WTC11 (cell line): ENCODE data around the gene FMNL2. TPM values are rescaled to one million over a fixed set of nuclear protein-coding genes. Genes with fewer than 3 reads are reported as not detected.

Source experiments
- ATAC-seq: fragments of 200-7000 bp; cut with Tn5 transposase; 2 replicates; pipeline ENCODE4 v1.10.0; 2021; ENCODE audit warnings: mild to moderate bottlenecking, moderate library complexity
- CTCF ChIA-PET: fragments of 300-600 bp; sonication (Branson Sonifier 250); formaldehyde crosslinking; loops from one replicate; lab custom pipeline; 2021; ENCODE audit warnings: antibody characterized with exemption; lab: Charles Lee
- POLR2A ChIA-PET: fragments of 350-600 bp; sonication (Branson Sonifier 250); formaldehyde crosslinking; loops from one replicate; lab custom pipeline; 2021; ENCODE audit warnings: antibody characterized with exemption; lab: Charles Lee
- DNase-seq: peaks from one replicate; pipeline ENCODE4 v3.0.0; 2021; ENCODE audit warnings: low spot score
- H3K27ac Mint-ChIP-seq: 2 replicates; pipeline ENCODE4 v1.8.0; 2021; ENCODE audit warnings: mixed read lengths
- H3K27me3 Mint-ChIP-seq: 2 replicates; pipeline ENCODE4 v1.8.0; 2021; ENCODE audit warnings: low read depth, mild to moderate bottlenecking, moderate library complexity, mixed read lengths
- H3K36me3 Mint-ChIP-seq: 2 replicates; pipeline ENCODE4 v1.8.0; 2021; ENCODE audit warnings: mixed read lengths
- H3K4me1 Mint-ChIP-seq: 2 replicates; pipeline ENCODE4 v1.8.0; 2022; ENCODE audit warnings: mixed read lengths
- H3K4me3 Mint-ChIP-seq: 2 replicates; pipeline ENCODE4 v1.8.0; 2021; ENCODE audit warnings: mild to moderate bottlenecking, moderate library complexity, mixed read lengths
- H3K9me3 Mint-ChIP-seq: 2 replicates; pipeline ENCODE4 v1.8.0; 2021; ENCODE audit warnings: mixed read lengths
- CREM ChIP-seq: sonication (generic); formaldehyde crosslinking; IDR thresholded peaks from 2 replicates; pipeline ENCODE4 v1.8.1; 2022; ENCODE audit warnings: mild to moderate bottlenecking, missing genetic modification reagents, moderate library complexity
- ERG ChIP-seq: fragments of 250-450 bp; sonication (Bioruptor Pico); IDR thresholded peaks from 2 replicates; pipeline ENCODE4 v1.8.0; 2021; ENCODE audit warnings: mild to moderate bottlenecking
- ESRRA ChIP-seq: sonication (generic); formaldehyde crosslinking; IDR thresholded peaks from 2 replicates; pipeline ENCODE4 v1.8.1; 2022; ENCODE audit warnings: mild to moderate bottlenecking, missing genetic modification reagents, borderline replicate concordance
- ETV6 ChIP-seq: sonication (generic); formaldehyde crosslinking; IDR thresholded peaks from 2 replicates; pipeline ENCODE4 v1.8.1; 2022; ENCODE audit warnings: mild to moderate bottlenecking, missing genetic modification reagents
- FOXK1 ChIP-seq: sonication (generic); formaldehyde crosslinking; IDR thresholded peaks from 2 replicates; pipeline ENCODE4 v1.8.0; 2022; ENCODE audit warnings: mild to moderate bottlenecking, moderate library complexity, missing genetic modification reagents
- FOXP4 ChIP-seq: sonication (generic); formaldehyde crosslinking; IDR thresholded peaks from 2 replicates; pipeline ENCODE4 v1.8.0; 2022; ENCODE audit warnings: mild to moderate bottlenecking, missing genetic modification reagents
- IRF1 ChIP-seq: sonication (generic); formaldehyde crosslinking; IDR thresholded peaks from 2 replicates; pipeline ENCODE4 v1.8.0; 2023; ENCODE audit warnings: missing genetic modification reagents
- KAT7 ChIP-seq: sonication (generic); formaldehyde crosslinking; IDR thresholded peaks from 2 replicates; pipeline ENCODE4 v1.8.1; 2023; ENCODE audit warnings: missing genetic modification reagents, mild to moderate bottlenecking, borderline replicate concordance
- NR1H2 ChIP-seq: sonication (generic); formaldehyde crosslinking; IDR thresholded peaks from 2 replicates; pipeline ENCODE4 v1.9.0; 2021; ENCODE audit warnings: mild to moderate bottlenecking, moderate library complexity, missing genetic modification reagents
- PREB ChIP-seq: sonication (generic); formaldehyde crosslinking; IDR thresholded peaks from 2 replicates; pipeline ENCODE4 v1.8.1; 2022; ENCODE audit warnings: mild to moderate bottlenecking, missing genetic modification reagents, moderate library complexity, borderline replicate concordance
- SMAD4 ChIP-seq: sonication (generic); formaldehyde crosslinking; IDR thresholded peaks from 2 replicates; pipeline ENCODE4 v1.8.0; 2022; ENCODE audit warnings: mild to moderate bottlenecking, missing genetic modification reagents
- SP1 ChIP-seq: sonication (generic); formaldehyde crosslinking; conservative IDR thresholded peaks from 2 replicates; pipeline ENCODE4 v1.8.1; 2022; ENCODE audit warnings: missing genetic modification reagents
- TEAD4 ChIP-seq: sonication (generic); formaldehyde crosslinking; IDR thresholded peaks from 2 replicates; pipeline ENCODE4 v1.8.0; 2022; ENCODE audit warnings: mild to moderate bottlenecking, missing genetic modification reagents
- USF2 ChIP-seq: sonication (generic); formaldehyde crosslinking; IDR thresholded peaks from 2 replicates; pipeline ENCODE4 v1.8.1; 2023; ENCODE audit warnings: mild to moderate bottlenecking, missing genetic modification reagents, moderate library complexity
- ZBTB21 ChIP-seq: sonication (generic); formaldehyde crosslinking; IDR thresholded peaks from 2 replicates; pipeline ENCODE4 v1.8.1; 2023; ENCODE audit warnings: mild to moderate bottlenecking, missing genetic modification reagents, borderline replicate concordance
- ZNF219 ChIP-seq: sonication (generic); formaldehyde crosslinking; IDR thresholded peaks from 2 replicates; pipeline ENCODE4 v1.8.0; 2023; ENCODE audit warnings: missing genetic modification reagents, mild to moderate bottlenecking, borderline replicate concordance
- ZNF263 ChIP-seq: sonication (generic); formaldehyde crosslinking; IDR thresholded peaks from 2 replicates; pipeline ENCODE4 v1.8.1; 2022; ENCODE audit warnings: low read depth, mild to moderate bottlenecking, moderate library complexity, missing genetic modification reagents
- ZNF416 ChIP-seq: fragments of 250-450 bp; sonication (Bioruptor Pico); IDR thresholded peaks from 2 replicates; pipeline ENCODE4 v1.9.0; 2021; ENCODE audit warnings: mild to moderate bottlenecking, inconsistent platforms
- ZNF512 ChIP-seq: sonication (generic); formaldehyde crosslinking; IDR thresholded peaks from 2 replicates; pipeline ENCODE4 v1.8.1; 2022; ENCODE audit warnings: missing genetic modification reagents, borderline replicate concordance
- ZNF532 ChIP-seq: fragments of 250-450 bp; sonication (Bioruptor Pico); IDR thresholded peaks from 2 replicates; pipeline ENCODE4 v1.9.0; 2021; ENCODE audit warnings: mild to moderate bottlenecking, borderline replicate concordance
- ZNF671 ChIP-seq: fragments of 250-450 bp; sonication (Bioruptor Pico); IDR thresholded peaks from 2 replicates; pipeline ENCODE4 v1.8.0; 2021; ENCODE audit warnings: mild to moderate bottlenecking
- total RNA-seq: library from RNA; stranded (reverse); gene quantifications from 3 replicates; pipeline ENCODE4 v1.2.3, GENCODE V29; 2021

FMNL2 gene
- total RNA-seq, 1 experiment from 2014 or later: 43.0 TPM

- TF ChIP-seq PREB (CRISPR knock-in tag) (no peak), ETV6 (CRISPR knock-in tag) (no peak), IRF1 (CRISPR knock-in tag) (no peak), ERG (no peak), ZNF416 (no peak), ZNF263 (CRISPR knock-in tag) (no peak), ZNF219 (no peak), ZNF671 (no peak)
These were observed 276.7 kb downstream of the FMNL2 start (continued) for GRCh38 chr2:152611458-152612231.

GRCh38 chr2:152613235-152613634, 278.3 kb downstream of the FMNL2 start:
- Mint-ChIP-seq H3K36me3 (peaks cover 36% of the 10 kb centered on the region), H3K4me3 (no peak overlapping the region), H3K27ac (no peak overlapping the region), H3K27me3 (no peaks in the 10 kb centered on the region), H3K4me1 (no peaks in the 10 kb centered on the region), H3K9me3 (no peaks in the 10 kb centered on the region)
- ChIA-PET POLR2A (no interaction called here), CTCF (interaction anchor here (1.4 kb wide), 1 partner anchor 437 kb away, joined by 3 read pairs; the partner anchor contains the start of gene STAM2)
- DNase-seq (no peak), ATAC-seq (no peak)
- TF ChIP-seq CREM (CRISPR knock-in tag) (no peak), SP1 (CRISPR knock-in tag) (no peak), FOXK1 (CRISPR knock-in tag) (no peak), ERG (no peak), ZNF219 (no peak), USF2 (CRISPR knock-in tag) (no peak), IRF1 (CRISPR knock-in tag) (no peak), SMAD4 (CRISPR knock-in tag) (no peak), TEAD4 (CRISPR knock-in tag) (no peak), ZNF532 (no peak), ZNF512 (CRISPR knock-in tag) (no peak), ESRRA (CRISPR knock-in tag) (no peak), KAT7 (CRISPR knock-in tag) (no peak), NR1H2 (CRISPR knock-in tag) (no peak), FOXP4 (CRISPR knock-in tag) (no peak), ZBTB21 (CRISPR knock-in tag) (no peak)
